Esophagus squamous epithelium (tissue), 4 donors: ENCODE results near the gene TCF4.

Experiments used
- CTCF ChIP-seq, 6 experiments: fragments of 450-650 bp in 4 of 6; fragments of 200-600 bp in 2 of 6; sonication (generic) in 2 of 6; IDR thresholded peaks; one replicate each; pipeline ENCODE4 v1.5.1; 2016 to 2019; ENCODE audit warnings: antibody characterized with exemption in 6 of 6, mild to moderate bottlenecking in 4 of 6, moderate library complexity in 4 of 6
- POLR2A ChIP-seq, 4 donors: fragments of 450-650 bp; IDR thresholded peaks; one replicate each; pipeline ENCODE4 v1.6.1; 2017; ENCODE audit warnings: antibody characterized with exemption in 4 of 4, mild to moderate bottlenecking in 4 of 4, moderate library complexity in 3 of 4

GRCh38 chr18:55444536-55444935 lies 143.5 kb downstream of the TCF4 start:
- no peak for TF ChIP-seq CTCF (IDR thresholded peaks at IDR 0.05)
- no peak for TF ChIP-seq POLR2A (IDR thresholded peaks at IDR 0.05)
